K562 (cell line): ENCODE results near the gene HBP1. TPM values are rescaled to one million over a fixed set of nuclear protein-coding genes. Genes with fewer than 3 reads are reported as not detected.

Experiments
- ATAC-seq: fragments of 200-7000 bp; cut with Tn5 transposase; 3 replicates; pipeline ENCODE4 v1.9.1; 2020; ENCODE audit warnings: moderate library complexity
- BruUV-seq: library from RNA; stranded (reverse); fragments of 400-500 nt; replicated peaks from 2 replicates; lab custom pipeline; 2021; lab: Mats Ljungman, UMichigan
- CTCF ChIA-PET: fragments of 300-600 bp; formaldehyde crosslinking; extraction: SDS; loops from one replicate; lab custom pipeline; 2021; ENCODE audit warnings: low intra/inter-chr PET ratio; lab: Yijun Ruan, JAX
- POLR2A ChIA-PET: fragments of 300-600, 350-650 bp; sonication (Branson Sonifier 250); formaldehyde crosslinking; extraction: SDS; loops from one replicate; lab custom pipeline; 2021; ENCODE audit warnings: antibody characterized with exemption, inconsistent platforms; lab: Yijun Ruan, JAX
- DNase-seq, 4 experiments: peaks; one replicate each; pipeline versions ENCODE4 v3.0.0 to v3.0.0-alpha.2; 2011 to 2018; ENCODE audit warnings: low spot score in 3 of 4, mixed read lengths in 3 of 4; ENCODE audit errors: extremely low read depth in 1 of 4
- FAIRE-seq: peaks from 2 replicates; lab custom pipeline; 2011; peaks lifted over from hg19 to GRCh38; lab: Jason Lieb, UNC
- H2AFZ ChIP-seq: 2 replicates; pipeline ENCODE4 v1.6.0; 2011; ENCODE audit warnings: low read depth, low read length, control low read depth, inconsistent platforms
- H3K27ac ChIP-seq: fragments of 200-600 bp; 3 replicates; pipeline ENCODE4 v1.8.0; 2011; ENCODE audit warnings: low read depth, mild to moderate bottlenecking, control low read depth, inconsistent platforms, low read length, moderate library complexity, mixed read lengths; ENCODE audit errors: extremely low read depth
- H3K27me3 ChIP-seq, 2 experiments: fragments of 300-600 bp in 1 of 2; 2 replicates in 1 of 2; 3 replicates in 1 of 2; pipeline versions ENCODE4 v1.6.0 to v1.8.0; 2011; ENCODE audit warnings: inconsistent platforms in 2 of 2, low read length in 2 of 2, mild to moderate bottlenecking in 1 of 2, mixed read lengths in 1 of 2, moderate library complexity in 1 of 2; ENCODE audit not compliant: control insufficient read depth in 2 of 2, insufficient read depth in 2 of 2
- H3K36me3 ChIP-seq: fragments of 300-600 bp; 3 replicates; pipeline ENCODE4 v1.8.0; 2011; ENCODE audit warnings: mild to moderate bottlenecking, low read length, inconsistent platforms; ENCODE audit not compliant: control insufficient read depth, insufficient read depth
- H3K4me1 ChIP-seq, 2 experiments: fragments of 200-600 bp in 1 of 2; replicated peaks in 1 of 2; 2 replicates in 1 of 2; 3 replicates in 1 of 2; pipeline versions ENCODE4 v1.5.1 to v1.8.0; 2011; ENCODE audit warnings: inconsistent platforms in 2 of 2, low read length in 2 of 2, mild to moderate bottlenecking in 1 of 2, mixed read lengths in 1 of 2, moderate library complexity in 1 of 2; ENCODE audit not compliant: control insufficient read depth in 2 of 2, insufficient read depth in 2 of 2
- H3K4me2 ChIP-seq: 2 replicates; pipeline ENCODE4 v1.6.1; 2011; ENCODE audit warnings: low read length, control low read depth, inconsistent platforms, mixed read lengths; ENCODE audit not compliant: insufficient read depth
- H3K4me3 ChIP-seq: fragments of 200-600 bp; sonication (generic), shearing (Covaris generic); 2 replicates; pipeline ENCODE4 v1.5.1; 2016; ENCODE audit warnings: control low read depth, inconsistent platforms
- H3K79me2 ChIP-seq: fragments of 200-600 bp; 3 replicates; pipeline ENCODE4 v1.8.0; 2011; ENCODE audit warnings: low read length, inconsistent platforms; ENCODE audit not compliant: control insufficient read depth, insufficient read depth
- H3K9ac ChIP-seq, 2 experiments: 2 replicates each; pipeline versions ENCODE4 v1.6.0 to v1.6.1; 2011; ENCODE audit warnings: low read depth in 2 of 2, low read length in 2 of 2, control low read depth in 1 of 2, inconsistent platforms in 1 of 2, mild to moderate bottlenecking in 1 of 2, mixed read lengths in 1 of 2; ENCODE audit not compliant: insufficient read depth in 1 of 2
- H3K9me1 ChIP-seq: one replicate; pipeline ENCODE4 v1.6.0; 2011; ENCODE audit warnings: inconsistent platforms, mild to moderate bottlenecking, low read length, moderate library complexity; ENCODE audit not compliant: control insufficient read depth, insufficient read depth
- H3K9me3 ChIP-seq: replicated peaks from 2 replicates; pipeline ENCODE4 v1.5.1; 2011; ENCODE audit warnings: low read depth, low read length, inconsistent platforms; ENCODE audit not compliant: control insufficient read depth, insufficient read depth
- H4K20me1 ChIP-seq: replicated peaks from 2 replicates; pipeline ENCODE4 v1.6.1; 2011; ENCODE audit warnings: low read length, inconsistent platforms, mixed read lengths; ENCODE audit not compliant: control insufficient read depth, insufficient read depth
- CHCHD3 ChIP-seq: fragments of 250-450 bp; sonication (Bioruptor Pico); IDR thresholded peaks from 2 replicates; pipeline ENCODE4 v2.1.2; 2022; ENCODE audit warnings: mild to moderate bottlenecking
- CTCF ChIP-seq, 3 experiments: IDR thresholded peaks in 2 of 3; conservative IDR thresholded peaks in 1 of 3; 2 replicates each; pipeline ENCODE4 v1.5.1; 2011 to 2012; ENCODE audit warnings: low read length in 3 of 3, mild to moderate bottlenecking in 3 of 3, control low read depth in 2 of 3, improper control_type of control experiment in 1 of 3, inconsistent platforms in 1 of 3, low read depth in 1 of 3, mixed read lengths in 1 of 3, moderate library complexity in 1 of 3; ENCODE audit not compliant: insufficient read depth in 2 of 3
- NFE2L1 ChIP-seq: fragments of 450-650 bp; IDR thresholded peaks from 2 replicates; pipeline ENCODE4 v1.6.1; 2016; ENCODE audit warnings: missing genetic modification characterization, low read depth, mild to moderate bottlenecking, missing compliant biosample characterization, moderate library complexity, borderline replicate concordance
- RAD21 ChIP-seq, 2 experiments: fragments of 250-450 bp in 1 of 2; fragments of 450-650 bp in 1 of 2; sonication (Bioruptor Pico) in 1 of 2; formaldehyde crosslinking in 1 of 2; IDR thresholded peaks in 1 of 2; conservative IDR thresholded peaks in 1 of 2; 2 replicates each; pipeline versions ENCODE4 v1.4.0 to v1.8.0; 2020 to 2022; ENCODE audit warnings: mild to moderate bottlenecking in 2 of 2, moderate library complexity in 1 of 2
- RFX7 ChIP-seq: fragments of 250-450 bp; sonication (Bioruptor Pico); IDR thresholded peaks from 2 replicates; pipeline ENCODE4 v1.5.1; 2021; ENCODE audit warnings: mild to moderate bottlenecking
- SMAD3 ChIP-seq: fragments of 450-650 bp; formaldehyde crosslinking; conservative IDR thresholded peaks from 2 replicates; pipeline ENCODE4 v1.4.0; 2020; ENCODE audit warnings: mild to moderate bottlenecking
- SREBF1 ChIP-seq: fragments of 150-350 bp; IDR thresholded peaks from 2 replicates; pipeline ENCODE4 v1.6.1; 2014; ENCODE audit warnings: antibody characterized with exemption, low read depth, low read length, borderline replicate concordance
- STAG1 ChIP-seq: sonication (generic); formaldehyde crosslinking; IDR thresholded peaks from 2 replicates; pipeline ENCODE4 v1.5.0; 2020; ENCODE audit warnings: missing genetic modification reagents, borderline replicate concordance
- ZBTB7A ChIP-seq: IDR thresholded peaks from 2 replicates; pipeline ENCODE4 v1.6.1; 2011; ENCODE audit warnings: low read depth, mild to moderate bottlenecking, low read length, moderate library complexity, borderline replicate concordance; ENCODE audit not compliant: control insufficient read depth
- ZNF121 ChIP-seq: sonication (generic); formaldehyde crosslinking; conservative IDR thresholded peaks from 2 replicates; pipeline ENCODE4 v1.8.0; 2022; ENCODE audit warnings: missing genetic modification reagents
- ZNF316 ChIP-seq: fragments of 450-650 bp; IDR thresholded peaks from 2 replicates; pipeline ENCODE4 v1.6.1; 2016
- WGBS: fragments of 100-300 bp; shearing (Covaris generic); methylation state at CpG from one replicate; pipeline ENCODE4 v1.1.6; 2016; ENCODE audit warnings: low coverage, mixed read lengths; ENCODE audit not compliant: insufficient coverage; ENCODE audit errors: missing lambda C conversion rate; 5-methylcytosine and 5-hydroxymethylcytosine counted together
- in situ Hi-C: fragments of 300-500 bp; cut with MboI; formaldehyde crosslinking; loops from 4 replicates; pipeline ENCODE4 v1.15.0; 2018; ENCODE audit warnings: inconsistent platforms, mixed read lengths
- intact Hi-C: fragments of 100-400 bp; cut with micrococcal nuclease; formaldehyde crosslinking; loops from 2 replicates; pipeline ENCODE4 v1.14.2; 2022
- polyA plus RNA-seq, 8 experiments: library from polyadenylated mRNA; depleted of rRNA in 4 of 8; stranded (reverse) in 5 of 8; unstranded in 3 of 8; fragments of >200 nt; fragmentation: Nextera tagmentation in 2 of 8; fragmentation: Illumina TruSeq in 1 of 8; extraction: Ambion mirVana in 2 of 8; extraction: Trizol in 1 of 8; gene quantifications; 2 replicates each; pipeline versions ENCODE4 v1.2.1 to v1.2.3, GENCODE V29; 2011 to 2014; ENCODE audit warnings: inconsistent platforms in 1 of 8, missing spikeins in 1 of 8
- total RNA-seq, 7 experiments: library from RNA; depleted of rRNA in 6 of 7; stranded (reverse); fragments of >200 nt in 6 of 7; fragmentation: Illumina TruSeq in 2 of 7; extraction: Trizol in 2 of 7; gene quantifications; 2 replicates each; pipeline versions ENCODE4 v1.2.1 to v1.2.3, GENCODE V29; 2011 to 2021; ENCODE audit warnings: low replicate concordance in 1 of 7

HBP1 gene
- total and polyA plus RNA-seq, 9 of the 15 experiments (the other 6 are each of a cell fraction or from before 2014, with no cell fraction given) = 18.7 to 59.9 (median 27.0) TPM

- H3K9me1 ChIP-seq = no peaks in the 10 kb centered on the region
- ChIA-PET CTCF (no interaction called here), POLR2A (interaction anchor here (0.6 to 1.9 kb wide), 6 partner anchors 11 to 283 kb away, joined by 3 to 7 read pairs (median 3); no protein-coding TSS in a partner anchor)
- H3K9ac ChIP-seq = no peak overlapping the region
- H3K27me3 ChIP-seq = no peaks in the 10 kb centered on the region
- H3K4me3 ChIP-seq = no peak overlapping the region
- TF ChIP-seq ZNF316 (0 out of 2 replicates have a peak, but pooled peaks have one; percentile 31), CHCHD3 (CRISPR knock-in tag) (no peak)
- H2AFZ ChIP-seq = no peak overlapping the region
- peaks cover 4 to 9% of the 10 kb centered on the region in 2 experiments; a peak in 2 of 5 replicates for H3K4me1 ChIP-seq
- H3K27ac ChIP-seq = no peak overlapping the region
- no TSS peak for BruUV-seq
- H3K4me2 ChIP-seq = no peak overlapping the region
- H3K9me3 ChIP-seq = peaks cover 9% of the 10 kb centered on the region; the same call in 1 of the 2 replicates
- ATAC-seq (no peak), FAIRE-seq (no peak), DNase-seq (no peak)
- 96% methylated on average over 4 of the region's 4 CpGs for WGBS
- H3K79me2 ChIP-seq = no peaks in the 10 kb centered on the region
- in situ Hi-C loops (loop anchor here (25.0 kb wide), 1 partner anchor 928 kb away; the partner anchor contains the start of gene LAMB4), intact Hi-C loops (loop anchor here (5.0 kb wide), 1 partner anchor 173 kb away; no protein-coding TSS in a partner anchor)
- no peaks in the 10 kb centered on the region for H4K20me1 ChIP-seq
- peaks cover 43% of the 10 kb centered on the region for H3K36me3 ChIP-seq
These were observed 40.8 kb downstream of the HBP1 start for GRCh38 chr7:107209565-107209964.

GRCh38 chr7:107210400-107210799, 41.6 kb downstream of the HBP1 start:
- 85% methylated on average over 4 of the region's 4 CpGs for WGBS
- Histone ChIP-seq H3K27me3 (no peaks in the 10 kb centered on the region), H3K4me1 (peaks cover 4 to 9% of the 10 kb centered on the region in 2 experiments; a peak in 2 of 5 replicates), H2AFZ (no peak overlapping the region), H3K9ac (no peak overlapping the region), H3K9me1 (no peaks in the 10 kb centered on the region), H4K20me1 (no peaks in the 10 kb centered on the region), H3K4me3 (no peak overlapping the region), H3K36me3 (peaks cover 37% of the 10 kb centered on the region), H3K27ac (no peak overlapping the region), H3K4me2 (no peak overlapping the region), H3K79me2 (no peaks in the 10 kb centered on the region), H3K9me3 (peaks cover 10% of the 10 kb centered on the region; the same call in 1 of the 2 replicates)
- in situ Hi-C loops = loop anchor here (25.0 kb wide), 1 partner anchor 927 kb away; the partner anchor contains the start of gene LAMB4
- ChIA-PET POLR2A (interaction anchor here (1.4 kb wide), 1 partner anchor 17 kb away, joined by 3 read pairs; no protein-coding TSS in a partner anchor), CTCF (interaction anchor here (0.6 kb wide), 1 partner anchor 158 kb away, joined by 3 read pairs; no protein-coding TSS in a partner anchor)
- peak; percentile 43; the same call in 2 of the 3 replicates for ATAC-seq
- FAIRE-seq = no peak
- TF ChIP-seq RFX7 (CRISPR knock-in tag) (no peak), ZBTB7A (no peak), STAG1 (CRISPR knock-in tag) (peak; percentile 34; the same call in 1 of the 2 replicates), SREBF1 (no peak), RAD21 (CRISPR knock-in tag; conservative IDR thresholded peaks at IDR 0.05 in 1 of 2, IDR thresholded peaks at IDR 0.05 in 1 of 2) (peak in 1 of 2 experiments; percentile 37; a peak in 2 of 4 replicates), ZNF121 (CRISPR knock-in tag) (no peak), CTCF (IDR thresholded peaks at IDR 0.05 in 2 of 3, conservative IDR thresholded peaks at IDR 0.05 in 1 of 3; ENCODE audit: insufficient read depth in 2 of 3, low read depth in 1 of 3, low read length in 3 of 3) (peak in 2 of 3 experiments; percentile 21 to 26; a peak in 1 of 6 replicates), SMAD3 (CRISPR knock-in tag) (no peak), NFE2L1 (no peak)
- intact Hi-C loops = no loop called here
- DNase-seq = no peak
- no TSS peak for BruUV-seq
